Stimulated activated CD8-positive, alpha-beta memory T cell treated with anti-CD3 and anti-CD28 coated beads, Interleukin-15, amount 100 ng/mL, for 48 hours (primary cell): Measurements from ENCODE around the gene CORO2A.
"Not testable (repeated sequence)": the region's sequence is repeated elsewhere in the genome, so short reads cannot be mapped to it uniquely, and the experiment has no call there.

ENCODE experiments used
- DNase-seq, 2 donors: peaks; one replicate each; pipeline ENCODE4 v3.0.0-alpha.2; 2020; ENCODE audit warnings: low read depth in 2 of 2

CORO2A gene

DNA sequence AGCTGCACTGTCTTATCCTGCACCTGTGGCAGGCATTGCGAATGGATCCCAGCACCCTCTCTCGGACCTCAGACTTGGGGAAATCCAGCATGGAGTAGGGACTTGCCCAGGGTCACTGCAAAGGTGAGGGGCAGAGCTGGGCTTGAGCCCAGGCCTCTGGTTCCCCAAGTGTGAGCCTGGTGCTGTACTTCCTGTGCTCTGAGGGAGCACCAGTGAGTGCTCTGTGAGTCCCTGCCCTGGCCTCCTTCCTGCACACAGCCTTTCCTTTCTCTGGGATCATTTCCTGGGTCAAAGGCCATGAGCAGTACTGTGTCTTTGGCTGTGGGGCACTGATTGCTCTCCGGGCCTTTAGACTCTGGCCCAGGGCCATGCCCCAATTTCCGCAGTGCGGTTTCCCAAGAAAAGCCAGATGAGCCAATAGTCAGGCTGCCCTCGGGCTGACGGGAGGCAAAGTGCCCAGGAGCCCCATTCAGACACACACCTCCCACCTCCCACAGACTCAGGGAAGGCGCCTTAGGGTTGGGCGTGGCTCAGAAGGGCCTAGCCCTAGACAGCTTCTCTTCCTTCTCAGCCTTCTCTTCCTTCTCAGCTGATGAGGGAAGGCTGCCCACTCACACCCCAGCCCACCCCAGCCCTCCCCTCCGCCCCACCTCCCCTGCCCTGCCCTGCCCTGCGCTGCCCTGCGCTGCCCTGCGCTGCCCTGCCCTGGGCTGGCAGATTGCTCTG, 50.1 kb downstream of the CORO2A start:
- no peak for DNase-seq

DNA sequence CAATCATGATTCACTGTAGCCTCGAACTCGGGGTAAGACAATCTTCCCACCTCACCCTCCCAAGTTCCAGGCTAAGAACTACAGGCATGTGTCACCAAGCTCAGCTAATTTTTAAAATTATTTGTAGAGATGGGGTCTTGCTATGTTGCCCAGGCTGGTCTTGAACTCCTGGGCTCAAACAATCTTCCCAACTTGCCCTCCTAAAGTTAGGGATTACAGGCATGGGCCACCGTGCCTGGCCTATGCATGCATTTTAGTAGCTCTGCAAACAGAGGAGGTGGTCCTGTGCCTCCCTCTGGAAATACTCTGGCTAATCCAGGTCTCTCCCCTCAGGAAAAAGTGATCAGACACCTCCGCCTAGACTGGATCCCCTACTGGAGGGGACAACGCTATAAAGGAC, 51.9 kb downstream of the CORO2A start:
- no peak for DNase-seq

GRCh38 chr9:98136489-98136888, 55.9 kb downstream of the CORO2A start:
- no peak for DNase-seq

DNA sequence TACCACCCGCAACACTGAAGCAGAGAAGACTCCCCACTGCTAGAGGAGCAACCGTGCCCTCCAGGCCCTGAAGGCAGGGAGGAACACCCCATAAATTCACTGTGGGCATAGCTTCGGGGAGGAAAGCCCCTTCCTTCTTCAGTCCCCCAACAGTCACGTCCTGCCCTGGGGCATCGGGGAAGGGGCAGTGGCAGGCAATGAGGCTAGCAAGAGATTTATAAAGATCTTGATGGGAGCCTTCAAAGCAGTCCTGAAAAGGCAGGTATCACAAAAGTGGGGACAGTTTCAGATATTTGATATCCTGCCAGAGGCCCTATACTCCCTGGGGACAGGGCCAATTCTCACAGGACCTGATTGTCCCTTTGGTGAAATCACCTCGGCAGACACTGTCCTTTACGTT, 56.5 kb downstream of the CORO2A start:
- DNase-seq: no peak

GRCh38 chr9:98135558-98135934, 56.9 kb downstream of the CORO2A start:
- DNase-seq: no peak

- DNase-seq: no peak
These were observed 57.5 kb downstream of the CORO2A start for GRCh38 chr9:98134702-98135557.

GRCh38 chr9:98132806-98133631, 59.4 kb downstream of the CORO2A start:
- no peak for DNase-seq

DNA sequence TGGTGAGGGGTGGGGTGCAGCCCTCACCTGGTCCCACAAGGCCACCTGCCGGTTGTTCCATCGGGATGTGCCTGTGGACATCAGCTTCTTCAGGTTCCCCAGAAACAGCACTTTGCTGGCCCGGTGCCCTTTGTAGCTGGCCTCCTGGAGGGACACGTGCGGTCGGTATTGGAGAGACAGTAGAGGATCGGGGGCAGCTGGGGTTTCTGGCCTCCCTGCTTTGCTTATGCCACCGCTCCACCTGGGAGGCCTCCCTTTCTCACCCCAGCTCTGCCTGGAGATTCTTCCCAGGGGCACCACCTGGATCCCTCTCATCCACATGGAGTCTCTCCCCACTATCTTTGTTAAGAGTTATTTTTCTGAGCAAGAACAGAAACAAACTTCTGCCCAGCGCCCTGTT, 60.3 kb downstream of the CORO2A start:
- DNase-seq: no peak

DNA sequence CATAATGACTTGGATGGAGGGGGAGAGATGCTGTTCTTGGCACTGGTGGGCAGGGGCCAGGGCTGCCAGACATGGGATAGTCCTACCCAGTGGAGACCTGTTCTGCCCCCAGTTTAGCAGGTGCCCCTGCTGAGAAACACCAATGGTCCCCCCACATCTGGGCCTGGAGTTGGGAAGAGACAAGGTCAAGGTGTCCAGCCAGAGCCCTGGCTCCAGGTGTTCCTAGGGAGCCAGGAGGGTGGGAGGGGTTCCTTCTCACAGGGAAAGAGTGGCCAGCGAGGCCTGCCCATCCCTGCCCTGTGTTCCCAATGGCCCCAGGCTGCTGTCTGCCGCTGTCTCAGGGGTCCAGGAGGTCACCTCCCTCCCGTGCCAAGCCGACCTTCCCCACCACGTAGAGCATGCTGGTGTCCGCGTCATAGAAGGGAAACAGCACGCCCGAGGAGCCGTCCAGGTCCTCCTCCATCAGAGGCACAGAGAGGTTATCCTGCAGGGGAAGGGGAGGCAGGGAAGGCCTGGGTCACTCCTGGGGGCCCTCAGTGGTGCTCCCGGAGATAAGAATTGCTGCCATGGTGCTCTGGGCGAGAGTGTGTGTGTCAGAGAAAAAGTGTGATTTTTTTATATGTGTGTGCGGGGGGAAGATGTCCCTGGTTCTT, 61.7 kb downstream of the CORO2A start:
- no peak for DNase-seq

GRCh38 chr9:98130060-98130459, 62.4 kb downstream of the CORO2A start:
- not testable (repeated sequence) for DNase-seq

DNA sequence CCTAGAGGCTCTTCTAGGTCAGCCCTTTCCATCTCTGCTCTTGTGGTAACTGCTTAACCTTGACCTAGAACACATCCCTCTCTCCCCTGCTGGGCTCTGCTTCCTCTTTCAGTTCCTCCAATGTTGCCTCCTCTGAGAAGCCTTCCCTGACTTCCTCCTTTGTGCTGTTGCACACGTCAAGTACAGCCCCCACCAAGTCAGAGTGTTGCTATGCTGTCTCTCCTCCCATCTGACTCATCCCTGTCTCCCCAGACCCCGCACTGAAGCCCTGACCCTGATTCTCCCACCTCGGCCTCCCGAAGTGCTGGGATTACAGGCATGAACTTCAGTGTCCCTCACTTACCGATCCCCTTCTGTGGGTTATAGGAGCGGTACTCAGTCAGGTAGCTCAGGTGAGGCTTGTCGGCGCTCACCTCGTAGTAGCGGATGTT, 63.0 kb downstream of the CORO2A start:
- DNase-seq: no peak

GRCh38 chr9:98128316-98128715, 64.1 kb downstream of the CORO2A start:
- no peak for DNase-seq

DNA sequence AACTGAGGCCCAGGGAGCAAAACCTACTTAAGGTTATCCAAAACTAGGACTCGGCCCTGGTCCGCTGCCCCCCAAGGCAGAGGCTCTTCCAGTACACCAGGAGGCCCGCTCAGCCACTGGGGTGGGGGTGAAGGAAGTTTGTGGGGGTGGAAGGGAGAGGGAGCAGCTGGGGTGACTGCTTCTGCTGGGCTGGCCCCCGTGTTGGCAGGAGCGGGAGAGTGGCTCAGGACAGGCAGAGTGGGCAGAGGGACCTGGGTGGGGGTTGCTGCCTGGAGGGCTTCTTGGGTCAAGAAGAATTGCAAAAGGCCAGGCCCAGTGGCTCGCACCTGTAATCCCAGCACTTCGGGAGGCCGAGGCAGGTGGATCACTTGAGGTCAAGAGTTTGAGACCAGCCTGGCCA, 65.2 kb downstream of the CORO2A start:
- no peak for DNase-seq

GRCh38 chr9:98124637-98125426, 67.6 kb downstream of the CORO2A start:
- DNase-seq: no peak

DNA sequence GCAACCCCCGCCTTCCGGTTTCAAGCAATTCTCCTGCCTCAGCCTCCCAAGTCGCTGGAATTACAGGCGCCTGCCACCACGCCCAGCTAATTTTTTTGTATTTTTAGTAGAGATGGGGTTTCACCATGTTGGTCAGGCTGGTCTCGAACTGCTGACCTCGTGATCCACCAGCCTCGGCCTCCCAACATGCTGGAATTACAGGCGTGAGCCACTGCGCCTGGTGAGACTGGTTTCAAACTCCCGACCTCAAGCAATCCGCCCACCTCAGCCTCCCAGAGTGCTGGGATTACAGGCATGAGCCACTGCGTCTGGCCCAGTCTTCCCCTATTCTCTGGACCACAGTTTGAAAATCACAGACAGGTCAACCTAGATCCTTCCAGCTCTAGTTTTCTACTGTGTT, 68.3 kb downstream of the CORO2A start:
- not testable (repeated sequence) for DNase-seq

DNA sequence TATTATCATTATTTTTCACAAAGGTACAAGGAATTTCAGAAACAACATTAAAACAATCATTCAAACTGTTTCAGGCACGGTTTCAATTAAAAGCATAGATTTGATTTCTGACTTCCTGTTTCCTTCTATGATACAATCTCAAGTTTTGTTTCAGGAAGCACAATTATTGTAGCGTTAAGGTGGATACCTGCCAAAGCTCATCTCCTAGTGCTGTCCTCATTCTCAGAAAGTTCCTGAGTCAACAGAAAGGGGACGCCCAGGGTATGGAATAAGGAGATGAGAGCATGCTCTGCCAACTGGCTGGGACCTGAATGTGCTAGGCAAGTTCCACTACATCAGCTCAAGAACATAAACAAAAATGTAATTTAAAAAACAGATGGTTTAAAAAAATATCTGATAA, 71.4 kb downstream of the CORO2A start:
- DNase-seq: no peak

GRCh38 chr9:98120476-98120875, 72.0 kb downstream of the CORO2A start:
- DNase-seq: no peak

GRCh38 chr9:98118640-98119601, 73.5 kb downstream of the CORO2A start, which contains the start of gene TRIM14:
TSS of gene TRIM14 (minus strand) at chr9:98119222. CDS start at chr9:98119188, 34 bp downstream.
- peak; percentile 40 to 49 for DNase-seq

GRCh38 chr9:98117984-98118639, 74.3 kb downstream of the CORO2A start:
- no peak for DNase-seq
